GM23248 (cell line): ENCODE results near the gene OR2B6.

ENCODE experiments used
- EZH2 ChIP-seq: fragments of 200-600 bp; sonication (generic); IDR thresholded peaks from 2 replicates; pipeline ENCODE4 v1.6.1; 2018; ENCODE audit warnings: antibody characterized with exemption, mild to moderate bottlenecking; ENCODE audit not compliant: insufficient read depth, poor library complexity, severe bottlenecking
- EZH2phosphoT487 ChIP-seq: fragments of 200-600 bp; sonication (generic); IDR thresholded peaks from 2 replicates; pipeline ENCODE4 v1.6.1; 2018; ENCODE audit warnings: antibody characterized with exemption, moderate library complexity, mild to moderate bottlenecking, low read depth; ENCODE audit not compliant: insufficient read depth

DNA sequence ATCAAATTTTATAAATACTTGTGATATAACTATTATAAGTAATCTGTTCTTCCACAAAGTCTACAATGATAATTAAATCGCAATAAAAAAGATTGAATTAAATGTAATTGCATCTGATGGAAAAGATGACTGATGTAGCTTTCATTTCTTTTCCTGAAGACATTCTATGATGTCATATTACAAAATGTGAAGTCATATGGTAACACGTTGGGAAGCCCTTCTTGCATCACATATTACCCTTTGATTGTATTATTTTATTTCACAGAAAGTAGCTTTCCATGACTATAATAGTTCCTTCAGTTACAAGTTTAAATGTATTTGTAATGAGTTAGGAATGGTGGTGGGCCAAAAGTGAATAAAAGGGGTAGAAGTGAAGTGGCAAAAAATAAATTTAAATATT lies 25.8 kb upstream of the OR2B6 start:
- TF ChIP-seq EZH2: no peak
- no peak for TF ChIP-seq EZH2phosphoT487
